ENCODE data around the gene KIAA1549. TPM values are rescaled to one million over a fixed set of nuclear protein-coding genes. Genes with fewer than 3 reads are reported as not detected.
"Not testable (repeated sequence)": the region's sequence is repeated elsewhere in the genome, so short reads cannot be mapped to it uniquely, and the experiment has no call there.

The KIAA1549 gene
- total RNA-seq, 1 donor from 2014 or later, result 2.4 TPM

GRCh38 chr7:138819625-138820024 is 161.6 kb downstream of the KIAA1549 start:
- no peak for DNase-seq (ENCODE audit: low spot score)

DNA sequence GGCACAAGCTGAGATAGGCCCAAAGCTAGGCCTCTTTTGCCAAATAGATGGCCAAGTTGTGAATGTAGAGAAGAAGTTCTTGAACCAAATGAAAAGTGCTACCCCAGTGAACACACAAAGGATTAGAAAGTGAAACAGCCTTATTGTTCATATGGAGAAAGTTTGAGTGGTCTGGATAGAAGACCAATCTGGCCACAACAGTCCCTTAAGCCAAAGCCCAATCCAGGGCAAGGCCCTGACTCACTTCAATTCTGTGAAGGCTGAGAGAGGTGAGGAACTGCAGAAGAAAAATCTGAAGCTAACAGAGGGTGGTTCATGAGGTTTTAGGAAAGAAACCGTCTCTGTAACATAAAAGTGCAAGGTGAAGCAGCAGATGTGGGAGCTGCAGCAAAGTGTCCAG is 164.5 kb downstream of the KIAA1549 start:
- no peak for DNase-seq (ENCODE audit: low spot score)

DNA sequence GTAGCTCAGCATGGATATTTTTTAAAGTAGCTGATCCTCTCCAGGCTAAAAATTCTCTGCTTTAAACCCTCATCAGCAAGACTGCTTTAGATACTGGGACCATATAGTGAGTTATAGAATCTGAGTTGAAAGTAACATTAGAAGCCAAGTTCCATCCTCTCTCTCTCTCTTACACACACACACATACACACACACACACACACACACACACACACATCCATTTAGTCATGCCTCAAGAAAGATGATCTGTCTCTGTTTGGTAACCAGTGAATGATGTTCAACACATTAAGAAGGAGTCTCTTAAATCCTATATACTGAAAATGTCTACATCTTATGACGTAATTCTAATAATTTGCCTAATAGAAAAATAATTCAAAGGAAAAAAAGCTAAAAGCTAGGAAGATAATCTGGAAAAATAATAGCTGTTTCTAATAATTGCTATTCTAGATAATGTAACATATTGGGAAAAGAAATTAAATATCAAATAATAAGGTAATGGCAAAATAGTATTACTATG is 166.3 kb downstream of the KIAA1549 start:
- DNase-seq (ENCODE audit: low spot score), result no peak

DNA sequence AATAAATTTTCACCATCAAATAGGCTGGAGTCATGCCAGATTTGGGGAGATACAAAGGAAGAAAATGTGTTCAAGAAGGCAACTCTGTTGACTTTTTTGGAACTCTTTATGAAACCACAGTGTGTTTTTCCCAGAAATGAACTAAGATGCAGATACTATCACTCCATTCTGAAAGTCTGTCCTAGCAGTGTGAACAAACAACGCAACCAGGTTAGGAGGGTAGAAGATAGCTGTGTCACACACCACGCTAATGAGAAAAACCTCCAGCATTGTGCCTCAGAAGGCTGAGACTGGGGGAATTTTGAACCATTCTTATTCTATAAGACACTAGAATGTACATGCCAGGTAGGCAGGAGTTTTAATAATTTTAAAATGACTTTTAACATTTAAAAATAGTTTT is 167.2 kb downstream of the KIAA1549 start:
- no peak for DNase-seq (ENCODE audit: low spot score)

GRCh38 chr7:138811327-138811726 is 169.9 kb downstream of the KIAA1549 start:
- not testable (repeated sequence) for DNase-seq (ENCODE audit: low spot score)

DNA sequence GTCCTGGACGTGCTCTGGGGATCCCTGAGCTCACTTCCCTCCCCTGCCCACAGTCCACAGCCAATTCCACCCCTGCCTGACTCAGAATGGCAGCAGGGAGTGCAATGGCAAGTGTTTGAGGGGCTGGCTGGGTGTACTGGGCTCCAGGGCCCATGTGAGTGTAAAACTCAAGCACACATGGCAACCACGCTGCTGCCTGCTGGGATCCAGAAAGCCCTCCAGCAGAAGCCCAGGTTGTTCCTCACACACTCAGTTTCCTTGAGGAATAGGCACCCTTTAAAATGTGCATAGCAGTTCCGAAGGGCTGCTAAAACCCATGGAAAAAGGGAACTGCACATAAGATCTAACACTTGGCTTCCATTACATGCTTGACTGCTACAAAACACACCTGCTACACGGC is 171.8 kb downstream of the KIAA1549 start:
- no peak for DNase-seq (ENCODE audit: low spot score)

- DNase-seq (ENCODE audit: low spot score), result no peak
Observed at GRCh38 chr7:138804618-138805017, 176.6 kb downstream of the KIAA1549 start.

GRCh38 chr7:138802706-138803105 is 178.5 kb downstream of the KIAA1549 start:
- no peak for DNase-seq (ENCODE audit: low spot score)

- no peak for DNase-seq (ENCODE audit: low spot score)
Observed at GRCh38 chr7:138801256-138801655, 179.9 kb downstream of the KIAA1549 start.

GRCh38 chr7:138799336-138800000 is 181.7 kb downstream of the KIAA1549 start:
- no peak for DNase-seq (ENCODE audit: low spot score)

- DNase-seq (ENCODE audit: low spot score), result no peak
Observed at GRCh38 chr7:138798836-138799235, 182.4 kb downstream of the KIAA1549 start.

GRCh38 chr7:138797715-138798320 is 183.4 kb downstream of the KIAA1549 start, which contains the start of the genes ATP6V0A4 and TMEM213:
ATP6V0A4 (minus strand) TSS chr7:138798196; CDS start chr7:138771247, 26,949 bp downstream.
TMEM213 (plus strand) TSS chr7:138797994; CDS start chr7:138798105, 111 bp downstream.
- DNase-seq (ENCODE audit: low spot score), result no peak

DNA sequence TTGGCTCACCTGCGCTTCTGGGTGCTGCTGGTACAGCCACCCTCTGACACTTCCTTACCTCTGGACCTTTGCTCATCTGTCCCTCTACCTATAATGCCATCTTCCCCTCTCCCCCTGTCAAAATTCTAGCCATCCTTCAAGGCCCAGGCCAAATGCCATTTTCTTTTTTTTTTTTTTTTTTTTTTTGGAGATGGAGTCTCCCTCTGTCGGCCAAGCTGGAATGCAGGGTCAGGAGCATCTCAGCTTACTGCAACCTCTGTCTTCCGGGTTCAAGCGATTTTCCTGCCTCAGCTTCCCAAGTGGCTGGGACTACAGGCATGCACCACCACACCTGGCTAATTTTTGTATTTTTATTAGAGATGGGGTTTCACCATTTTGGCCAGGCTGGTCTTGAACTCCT is 184.1 kb downstream of the KIAA1549 start:
- DNase-seq (ENCODE audit: low spot score), result not testable (repeated sequence)

DNA sequence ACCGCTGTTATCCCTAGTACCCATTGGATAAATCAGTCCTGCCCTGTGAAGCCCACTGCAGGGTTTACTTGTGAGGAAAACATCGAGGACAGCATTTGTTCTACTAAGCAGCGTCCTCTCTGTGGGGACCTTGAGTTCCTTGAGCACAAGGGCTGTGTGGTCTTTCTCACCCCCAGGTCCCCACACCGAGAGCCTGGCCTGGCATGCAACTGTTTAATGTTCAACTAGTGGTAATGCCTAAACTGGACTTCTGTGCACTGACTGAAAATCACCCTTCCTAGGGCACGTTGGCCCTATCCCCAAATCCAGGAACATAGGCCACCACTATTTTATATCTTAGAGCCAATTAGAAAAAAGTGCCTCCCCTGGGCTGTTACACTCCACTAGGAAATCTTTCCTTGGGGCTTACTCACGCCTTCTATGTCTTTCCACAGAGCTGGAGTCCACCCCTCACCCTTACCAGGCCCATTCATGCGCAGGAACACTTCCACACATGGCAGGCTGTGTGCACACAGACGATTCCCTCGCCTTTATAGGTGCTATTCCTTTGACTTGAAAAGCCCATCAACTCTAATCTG is 185.1 kb downstream of the KIAA1549 start:
- no peak for DNase-seq (ENCODE audit: low spot score)

DNA sequence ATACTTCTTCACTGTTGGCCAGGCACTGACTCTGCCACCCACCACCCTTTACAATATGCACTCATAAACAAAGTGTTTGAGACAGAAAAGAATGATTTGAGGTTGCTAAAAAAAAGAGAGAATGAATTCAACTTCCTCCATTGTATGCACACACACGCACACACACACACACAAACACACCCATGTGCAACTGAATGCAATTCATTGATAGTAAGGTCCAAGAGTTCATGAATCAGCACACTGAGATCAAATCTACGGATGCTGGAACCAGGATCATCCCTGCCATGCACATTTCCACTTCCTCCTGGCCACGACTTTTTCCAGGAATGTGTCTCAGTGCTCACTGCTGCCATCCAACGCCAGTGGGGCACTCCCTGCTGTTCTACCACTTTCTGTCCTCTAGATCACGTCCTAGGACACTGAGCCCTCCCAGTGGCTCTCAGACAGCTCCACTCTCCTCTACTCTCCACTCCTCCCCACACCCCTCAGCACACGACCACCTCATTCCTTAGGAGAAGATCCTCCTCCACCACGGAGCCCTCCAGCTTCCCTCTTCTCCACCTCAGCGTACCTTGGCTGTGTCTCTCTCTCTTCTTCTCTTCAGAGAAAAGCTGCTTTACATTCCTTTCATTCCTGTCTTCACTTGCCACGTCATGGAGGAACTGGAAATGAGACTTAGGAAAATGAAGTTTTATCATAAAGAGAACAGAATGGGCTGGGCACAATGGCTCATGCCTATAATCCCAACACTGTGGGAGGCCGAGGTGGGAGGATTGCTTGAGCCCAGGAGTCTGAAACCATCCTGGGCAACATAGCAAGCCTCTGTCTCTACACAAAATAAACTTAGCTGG is 195.4 kb downstream of the KIAA1549 start:
- no peak for DNase-seq (ENCODE audit: low spot score)

GRCh38 chr7:138784692-138785091 is 196.5 kb downstream of the KIAA1549 start:
- DNase-seq (ENCODE audit: low spot score), result no peak

Other genes starting within 250 kb of the KIAA1549 start
- not detected for gene TMEM213, start 183.4 kb downstream of the KIAA1549 start, total RNA-seq
- gene ATP6V0A4, start 183.2 kb downstream of the KIAA1549 start, total RNA-seq, result not detected
- gene ZC3HAV1L, start 54.7 kb upstream of the KIAA1549 start, total RNA-seq, result 13.6 TPM
- gene ZC3HAV1, start 128.3 kb upstream of the KIAA1549 start, total RNA-seq, result 35.0 TPM
- gene UBN2, start 249.8 kb upstream of the KIAA1549 start, total RNA-seq, result 13.5 TPM